GM23248 (cell line): Measurements from ENCODE around the gene NEXN. TPM values are rescaled to one million over a fixed set of nuclear protein-coding genes. Genes with fewer than 3 reads are reported as not detected.

Experiments used
- DNase-seq: peaks from one replicate; pipeline ENCODE4 v3.0.0-alpha.2; 2015
- H2AFZ ChIP-seq: fragments of 200-600 bp; sonication (generic); 2 replicates; pipeline ENCODE4 v1.6.1; 2016; ENCODE audit warnings: antibody characterized with exemption
- H3F3A ChIP-seq: fragments of 200-600 bp; sonication (generic); 2 replicates; pipeline ENCODE4 v1.6.1; 2016; ENCODE audit warnings: mild to moderate bottlenecking, antibody characterized with exemption, mixed run types; ENCODE audit not compliant: insufficient read depth
- H3K27ac ChIP-seq: fragments of 200-600 bp; sonication (generic); 2 replicates; pipeline ENCODE4 v1.5.1; 2016; ENCODE audit warnings: mild to moderate bottlenecking
- H3K27me3 ChIP-seq: fragments of 200-600 bp; sonication (generic); replicated peaks from 2 replicates; pipeline ENCODE4 v1.6.1; 2016; ENCODE audit warnings: mild to moderate bottlenecking; ENCODE audit not compliant: insufficient read depth
- H3K36me3 ChIP-seq: fragments of 200-600 bp; sonication (generic); 2 replicates; pipeline ENCODE4 v1.6.1; 2016; ENCODE audit warnings: low read depth, mild to moderate bottlenecking
- H3K4me1 ChIP-seq: fragments of 200-600 bp; sonication (generic); 2 replicates; pipeline ENCODE4 v1.6.1; 2016; ENCODE audit warnings: mild to moderate bottlenecking; ENCODE audit not compliant: insufficient read depth
- H3K4me2 ChIP-seq: fragments of 200-600 bp; sonication (generic); one replicate; pipeline ENCODE4 v1.6.1; 2016; ENCODE audit warnings: mild to moderate bottlenecking; ENCODE audit not compliant: unreplicated experiment
- H3K4me3 ChIP-seq: fragments of 200-600 bp; sonication (generic); 2 replicates; pipeline ENCODE4 v1.5.1; 2016; ENCODE audit warnings: mild to moderate bottlenecking
- H3K79me2 ChIP-seq: fragments of 200-600 bp; sonication (generic); 2 replicates; pipeline ENCODE4 v1.6.1; 2016; ENCODE audit warnings: mild to moderate bottlenecking; ENCODE audit not compliant: insufficient read depth
- H3K9ac ChIP-seq: fragments of 200-600 bp; sonication (generic); 2 replicates; pipeline ENCODE4 v1.6.1; 2016; ENCODE audit warnings: mild to moderate bottlenecking
- H3K9me2 ChIP-seq: fragments of 200-600 bp; sonication (generic); 2 replicates; pipeline ENCODE4 v1.6.1; 2016; ENCODE audit warnings: mixed run types, mild to moderate bottlenecking, moderate library complexity; ENCODE audit not compliant: insufficient read depth
- H3K9me3 ChIP-seq: fragments of 200-600 bp; sonication (generic); one replicate; pipeline ENCODE4 v1.6.1; 2017; ENCODE audit warnings: low read depth
- H4K20me1 ChIP-seq: fragments of 200-600 bp; sonication (generic); 2 replicates; pipeline ENCODE4 v1.6.0; 2016; ENCODE audit not compliant: insufficient read depth
- EZH2 ChIP-seq: fragments of 200-600 bp; sonication (generic); IDR thresholded peaks from 2 replicates; pipeline ENCODE4 v1.6.1; 2018; ENCODE audit warnings: antibody characterized with exemption, mild to moderate bottlenecking; ENCODE audit not compliant: insufficient read depth, poor library complexity, severe bottlenecking
- EZH2phosphoT487 ChIP-seq: fragments of 200-600 bp; sonication (generic); IDR thresholded peaks from 2 replicates; pipeline ENCODE4 v1.6.1; 2018; ENCODE audit warnings: antibody characterized with exemption, moderate library complexity, mild to moderate bottlenecking, low read depth; ENCODE audit not compliant: insufficient read depth
- WGBS, 2 experiments: methylation state at CpG; one replicate each; pipeline ENCODE4 v1.1.6; 2015 to 2017; ENCODE audit warnings: low lambda C conversion rate in 2 of 2, low coverage in 1 of 2; ENCODE audit errors: missing lambda C conversion rate in 2 of 2; 5-methylcytosine and 5-hydroxymethylcytosine counted together
- in situ Hi-C: fragments of 300-500 bp; cut with MboI; formaldehyde crosslinking; loops from 2 replicates; pipeline ENCODE4 v1.15.0; 2020
- polyA plus RNA-seq: library from polyadenylated mRNA; unstranded; fragments of >200 nt; fragmentation: Nextera tagmentation; extraction: Ambion mirVana; gene quantifications from 2 replicates; pipeline ENCODE4 v1.2.1, GENCODE V29; 2016
- total RNA-seq: library from RNA; depleted of rRNA; stranded (reverse); fragments of >200 nt; shearing (Covaris generic); gene quantifications from 2 replicates; pipeline ENCODE4 v1.2.3, GENCODE V29; 2014

NEXN gene
- total and polyA plus RNA-seq, 2 experiments from 2014 or later = 17.2 to 70.4 TPM

DNA sequence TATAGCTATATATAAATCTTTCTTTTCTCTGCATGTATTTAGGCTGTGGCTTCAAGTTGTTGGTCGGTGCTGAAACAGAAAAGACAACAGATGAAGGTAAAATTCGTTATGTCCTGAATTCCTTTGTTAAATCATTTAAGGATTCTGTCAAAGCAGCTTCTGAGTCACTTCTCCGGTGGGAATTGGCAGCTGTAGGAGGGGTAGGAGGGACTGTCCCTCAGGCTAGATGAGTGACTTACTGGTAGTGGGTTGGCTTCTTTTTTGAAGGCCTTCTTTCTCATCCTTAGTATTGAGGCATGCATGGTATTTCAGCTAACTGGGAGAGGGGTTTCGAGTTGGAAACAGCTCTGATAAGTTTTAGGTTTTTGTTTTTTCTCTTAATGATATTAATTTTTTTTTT, 22.1 kb upstream of the NEXN start:
- H3K9me3 ChIP-seq = no peaks in the 10 kb centered on the region
- H3K4me2 ChIP-seq = no peak overlapping the region
- H3K9me2 ChIP-seq = no peaks in the 10 kb centered on the region
- H3K79me2 ChIP-seq = 0 out of 2 replicates have a peak, but pooled peaks cover 3% of the 10 kb centered on the region
- no peak for DNase-seq
- no peak overlapping the region for H3K27ac ChIP-seq
- H3K4me3 ChIP-seq = no peak overlapping the region
- TF ChIP-seq EZH2phosphoT487 = no peak
- TF ChIP-seq EZH2 = no peak
- no peaks in the 10 kb centered on the region for H3K4me1 ChIP-seq
- H3F3A ChIP-seq = no peaks in the 10 kb centered on the region
- whole genome bisulfite sequencing, 2 experiments = 84 to 86% methylated on average over 4 of the region's 4 CpGs
- no peak overlapping the region for H3K9ac ChIP-seq
- H4K20me1 ChIP-seq = no peaks in the 10 kb centered on the region
- H3K27me3 ChIP-seq = no peaks in the 10 kb centered on the region
- in situ Hi-C loops = no loop called here
- no peak overlapping the region for H2AFZ ChIP-seq
- peaks cover 12% of the 10 kb centered on the region; the same call in 1 of the 2 replicates for H3K36me3 ChIP-seq

DNA sequence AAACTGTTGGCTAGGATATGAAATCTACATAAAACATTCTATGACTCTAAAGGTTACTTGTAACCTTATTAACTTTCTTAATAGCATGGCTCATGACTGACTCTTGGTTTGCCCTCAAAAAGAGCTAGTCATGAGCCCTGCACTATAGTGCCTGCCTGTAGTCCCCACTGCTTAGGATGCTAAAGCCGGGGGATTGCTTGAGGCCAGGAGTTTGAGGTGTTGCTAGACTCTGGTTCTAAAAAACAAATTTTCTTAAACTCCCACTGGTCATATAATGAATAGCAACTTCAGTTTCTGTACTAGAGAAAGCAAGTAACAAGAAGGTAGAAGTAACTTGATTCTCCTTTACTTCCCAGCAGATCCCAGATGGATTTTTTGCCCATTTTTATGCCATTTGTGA, 15.8 kb upstream of the NEXN start:
- TF ChIP-seq EZH2 = no peak
- TF ChIP-seq EZH2phosphoT487 = no peak
- H3F3A ChIP-seq = peaks cover 6% of the 10 kb centered on the region
- H3K9ac ChIP-seq = no peak overlapping the region
- H3K27ac ChIP-seq = no peak overlapping the region
- H3K4me2 ChIP-seq = no peak overlapping the region
- H3K4me3 ChIP-seq = no peak overlapping the region
- peaks cover 21% of the 10 kb centered on the region for H3K4me1 ChIP-seq
- DNase-seq = no peak
- no peaks in the 10 kb centered on the region for H4K20me1 ChIP-seq
- in situ Hi-C loops = no loop called here
- peaks cover 8% of the 10 kb centered on the region; the same call in 1 of the 2 replicates for H3K79me2 ChIP-seq
- H3K9me2 ChIP-seq = no peaks in the 10 kb centered on the region
- H2AFZ ChIP-seq = no peak overlapping the region
- H3K36me3 ChIP-seq = peaks cover 11% of the 10 kb centered on the region; the same call in 1 of the 2 replicates
- no peaks in the 10 kb centered on the region for H3K9me3 ChIP-seq
- WGBS, 2 experiments = 100% methylated on average over 1 of the region's 1 CpG
- no peaks in the 10 kb centered on the region for H3K27me3 ChIP-seq

DNA sequence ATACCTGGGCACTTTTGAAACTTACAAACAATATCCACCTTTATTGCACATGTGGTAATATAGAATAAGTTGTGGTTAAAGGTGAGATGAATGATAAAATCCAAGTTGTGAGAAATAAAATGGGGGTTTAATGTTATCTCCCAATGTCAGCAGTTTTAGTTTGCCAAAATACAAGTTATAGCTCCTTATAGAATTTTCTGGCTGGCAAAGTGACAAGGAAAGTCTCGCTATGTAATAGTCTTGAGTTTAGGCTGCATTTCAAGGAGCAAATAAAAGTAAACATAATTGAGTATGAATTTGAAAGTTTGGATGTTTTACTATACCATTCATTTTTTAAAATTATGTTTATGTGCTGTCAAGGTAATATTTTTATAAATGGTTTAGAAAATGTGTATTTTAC, 15.0 kb upstream of the NEXN start:
- Histone ChIP-seq H3K4me3 (no peak overlapping the region), H3K9ac (no peak overlapping the region), H4K20me1 (no peaks in the 10 kb centered on the region), H3K79me2 (peaks cover 9% of the 10 kb centered on the region; the same call in 1 of the 2 replicates), H3K9me2 (no peaks in the 10 kb centered on the region), H3K4me2 (no peak overlapping the region), H3K9me3 (no peaks in the 10 kb centered on the region), H3K27me3 (no peaks in the 10 kb centered on the region), H3K4me1 (peaks cover 21% of the 10 kb centered on the region), H3F3A (peaks cover 6% of the 10 kb centered on the region), H3K36me3 (peaks cover 6% of the 10 kb centered on the region; the same call in 1 of the 2 replicates), H3K27ac (no peak overlapping the region), H2AFZ (no peak overlapping the region)
- TF ChIP-seq EZH2phosphoT487 (no peak), EZH2 (no peak)
- no peak for DNase-seq
- 98 to 100% methylated on average over 1 of the region's 1 CpG for WGBS, 2 experiments
- in situ Hi-C loops = no loop called here

- H3K27ac ChIP-seq = no peak overlapping the region; the same call in 1 of the 2 replicates
- H3K4me1 ChIP-seq = peaks cover 21% of the 10 kb centered on the region
- peaks cover 6% of the 10 kb centered on the region for H3F3A ChIP-seq
- no peaks in the 10 kb centered on the region for H4K20me1 ChIP-seq
- no peak overlapping the region for H3K4me3 ChIP-seq
- H3K9ac ChIP-seq = no peak overlapping the region
- H2AFZ ChIP-seq = no peak overlapping the region
- H3K27me3 ChIP-seq = no peaks in the 10 kb centered on the region
- in situ Hi-C loops = no loop called here
- 0 out of 2 replicates have a peak, but pooled peaks cover 3% of the 10 kb centered on the region for H3K36me3 ChIP-seq
- H3K4me2 ChIP-seq = no peak overlapping the region
- H3K79me2 ChIP-seq = peaks cover 9% of the 10 kb centered on the region; the same call in 1 of the 2 replicates
- 94% methylated on average over 4 of the region's 4 CpGs for WGBS, 2 experiments
- H3K9me2 ChIP-seq = no peaks in the 10 kb centered on the region
- no peak for TF ChIP-seq EZH2
- TF ChIP-seq EZH2phosphoT487 = no peak
- no peaks in the 10 kb centered on the region for H3K9me3 ChIP-seq
- peak; percentile 77 for DNase-seq
Measured at GRCh38 chr1:77874804-77875445, 13.5 kb upstream of the NEXN start.
